Neutrophil (primary cell): Measurements from ENCODE around the gene CLDN10.

Experiments
- H3K27ac ChIP-seq: fragments of 200-600 bp; sonication (generic); 2 replicates; pipeline ENCODE4 v1.5.1; 2016; ENCODE audit warnings: mild to moderate bottlenecking, moderate library complexity
- H3K27me3 ChIP-seq: fragments of 200-600 bp; sonication (generic); 2 replicates; pipeline ENCODE4 v1.6.0; 2016; ENCODE audit warnings: mild to moderate bottlenecking
- H3K36me3 ChIP-seq: fragments of 200-600 bp; sonication (generic); 2 replicates; pipeline ENCODE4 v1.5.1; 2017
- H3K4me1 ChIP-seq, 2 experiments: fragments of 200-600 bp in 1 of 2; sonication (generic) in 1 of 2; 1 replicate in 1 of 2; 2 replicates in 1 of 2; pipeline versions ENCODE4 v1.5.1 to v1.6.1; 2013 to 2016; ENCODE audit warnings: low read depth in 1 of 2, low read length in 1 of 2, mild to moderate bottlenecking in 1 of 2, moderate library complexity in 1 of 2; ENCODE audit not compliant: control insufficient read depth in 1 of 2, insufficient read depth in 1 of 2
- H3K4me3 ChIP-seq, 2 experiments: fragments of 200-600 bp in 1 of 2; sonication (generic) in 1 of 2; 1 replicate in 1 of 2; 2 replicates in 1 of 2; pipeline ENCODE4 v1.5.1; 2013 to 2016; ENCODE audit warnings: low read depth in 1 of 2, low read length in 1 of 2, mild to moderate bottlenecking in 1 of 2, moderate library complexity in 1 of 2
- H3K9me3 ChIP-seq: fragments of 200-600 bp; sonication (generic); 2 replicates; pipeline ENCODE4 v1.5.1; 2016
- TF ChIP-seq, protein P1 (sequence below): fragments of 200-600 bp; sonication (generic); IDR thresholded peaks from 2 replicates; pipeline ENCODE4 v1.5.1; 2016; ENCODE audit warnings: antibody characterized with exemption

CLDN10 gene

GRCh38 chr13:95516021-95516420 lies 36.5 kb upstream of the CLDN10 start:
- no peaks in the 10 kb centered on the region for H3K9me3 ChIP-seq
- H3K4me3 ChIP-seq: no peak overlapping the region
- TF ChIP-seq, protein P1, sequence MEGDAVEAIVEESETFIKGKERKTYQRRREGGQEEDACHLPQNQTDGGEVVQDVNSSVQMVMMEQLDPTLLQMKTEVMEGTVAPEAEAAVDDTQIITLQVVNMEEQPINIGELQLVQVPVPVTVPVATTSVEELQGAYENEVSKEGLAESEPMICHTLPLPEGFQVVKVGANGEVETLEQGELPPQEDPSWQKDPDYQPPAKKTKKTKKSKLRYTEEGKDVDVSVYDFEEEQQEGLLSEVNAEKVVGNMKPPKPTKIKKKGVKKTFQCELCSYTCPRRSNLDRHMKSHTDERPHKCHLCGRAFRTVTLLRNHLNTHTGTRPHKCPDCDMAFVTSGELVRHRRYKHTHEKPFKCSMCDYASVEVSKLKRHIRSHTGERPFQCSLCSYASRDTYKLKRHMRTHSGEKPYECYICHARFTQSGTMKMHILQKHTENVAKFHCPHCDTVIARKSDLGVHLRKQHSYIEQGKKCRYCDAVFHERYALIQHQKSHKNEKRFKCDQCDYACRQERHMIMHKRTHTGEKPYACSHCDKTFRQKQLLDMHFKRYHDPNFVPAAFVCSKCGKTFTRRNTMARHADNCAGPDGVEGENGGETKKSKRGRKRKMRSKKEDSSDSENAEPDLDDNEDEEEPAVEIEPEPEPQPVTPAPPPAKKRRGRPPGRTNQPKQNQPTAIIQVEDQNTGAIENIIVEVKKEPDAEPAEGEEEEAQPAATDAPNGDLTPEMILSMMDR: no peak
- H3K4me1 ChIP-seq: peaks cover 10 to 18% of the 10 kb centered on the region in 2 experiments
- no peaks in the 10 kb centered on the region for H3K27me3 ChIP-seq
- H3K36me3 ChIP-seq: no peaks in the 10 kb centered on the region
- no peak overlapping the region for H3K27ac ChIP-seq

GRCh38 chr13:95516492-95516891 lies 36.0 kb upstream of the CLDN10 start:
- Histone ChIP-seq H3K9me3 (no peaks in the 10 kb centered on the region), H3K4me1 (peaks cover 6 to 13% of the 10 kb centered on the region in 2 experiments), H3K27me3 (no peaks in the 10 kb centered on the region), H3K36me3 (no peaks in the 10 kb centered on the region), H3K4me3 (no peak overlapping the region), H3K27ac (no peak overlapping the region)
- TF ChIP-seq, protein P1: no peak

GRCh38 chr13:95523598-95523997 lies 28.9 kb upstream of the CLDN10 start:
- Histone ChIP-seq H3K27ac (no peak overlapping the region), H3K9me3 (no peaks in the 10 kb centered on the region), H3K36me3 (no peaks in the 10 kb centered on the region), H3K4me1 (peaks cover 3 to 10% of the 10 kb centered on the region in 2 experiments), H3K27me3 (no peaks in the 10 kb centered on the region), H3K4me3 (no peak overlapping the region)
- TF ChIP-seq, protein P1: no peak

DNA sequence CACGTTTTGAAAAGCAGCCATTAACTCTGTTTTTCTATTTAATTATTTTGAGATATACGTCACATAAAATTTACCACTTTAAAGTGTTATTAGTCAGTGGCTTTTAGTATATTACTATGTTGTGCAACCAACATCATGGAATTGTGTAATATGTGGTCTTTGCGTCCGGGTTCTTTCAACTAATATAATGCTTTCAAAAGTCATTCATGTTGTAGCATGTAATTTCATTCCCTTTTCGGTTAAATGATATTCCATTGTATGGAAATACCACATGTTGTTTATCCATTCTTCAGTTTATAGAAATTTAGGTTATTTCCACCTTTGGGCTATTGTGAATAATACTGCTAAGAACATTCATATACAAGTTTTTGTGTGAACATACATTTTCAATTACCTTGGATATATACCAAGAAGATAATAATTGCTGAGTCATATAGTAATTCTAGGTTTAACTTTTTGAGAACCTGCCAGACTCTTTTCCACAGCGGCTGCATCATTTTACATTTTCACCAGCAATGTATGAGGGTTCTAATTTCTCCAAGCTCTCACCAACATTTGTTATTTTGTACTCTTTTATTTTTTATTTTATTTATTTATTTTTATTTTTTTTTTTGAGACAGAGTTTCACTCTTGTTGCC lies 28.1 kb upstream of the CLDN10 start:
- no peaks in the 10 kb centered on the region for H3K36me3 ChIP-seq
- no peak overlapping the region for H3K27ac ChIP-seq
- peaks cover 3 to 6% of the 10 kb centered on the region in 2 experiments for H3K4me1 ChIP-seq
- no peaks in the 10 kb centered on the region for H3K27me3 ChIP-seq
- TF ChIP-seq, protein P1: no peak
- H3K9me3 ChIP-seq: no peaks in the 10 kb centered on the region
- H3K4me3 ChIP-seq: no peak overlapping the region

DNA sequence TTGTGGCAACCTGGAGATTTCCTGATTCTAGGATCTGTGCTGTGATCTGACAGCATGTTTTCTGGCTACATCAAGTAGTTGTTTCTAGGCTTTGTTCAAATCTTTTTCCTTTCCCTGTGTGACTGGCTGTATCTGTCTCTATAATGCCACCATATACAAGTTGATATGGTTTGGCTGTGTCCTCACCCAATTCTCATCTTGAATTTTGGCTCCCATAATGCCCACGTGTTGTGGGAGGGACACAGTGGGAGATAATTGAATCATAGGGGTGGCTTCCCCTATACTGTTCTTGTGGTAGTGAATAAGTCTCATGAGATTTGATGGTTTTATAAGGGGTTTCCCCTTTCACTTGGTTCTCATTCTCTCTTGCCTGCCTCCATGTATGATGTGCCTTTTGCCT lies 24.6 kb upstream of the CLDN10 start:
- H3K36me3 ChIP-seq: no peaks in the 10 kb centered on the region
- no peaks in the 10 kb centered on the region for H3K27me3 ChIP-seq
- H3K4me3 ChIP-seq: no peak overlapping the region
- H3K4me1 ChIP-seq: peaks cover 3 to 14% of the 10 kb centered on the region in 2 experiments
- TF ChIP-seq, protein P1: no peak
- H3K27ac ChIP-seq: no peak overlapping the region
- H3K9me3 ChIP-seq: no peaks in the 10 kb centered on the region
